ENCODE measurements around the gene AATK.

GRCh38 chr17:81160306-81160705, 5.7 kb downstream of the AATK start:
- TF ChIP-seq CTCF (IDR thresholded peaks at IDR 0.05), result no peak
- TF ChIP-seq POLR2A (IDR thresholded peaks at IDR 0.05), result no peak

Measured in adrenal gland (tissue), 5 donors.